ENCODE measurements around the gene DNASE1.
"Not testable (repeated sequence)": the region's sequence is repeated elsewhere in the genome, so short reads cannot be mapped to it uniquely, and the experiment has no call there.

DNA sequence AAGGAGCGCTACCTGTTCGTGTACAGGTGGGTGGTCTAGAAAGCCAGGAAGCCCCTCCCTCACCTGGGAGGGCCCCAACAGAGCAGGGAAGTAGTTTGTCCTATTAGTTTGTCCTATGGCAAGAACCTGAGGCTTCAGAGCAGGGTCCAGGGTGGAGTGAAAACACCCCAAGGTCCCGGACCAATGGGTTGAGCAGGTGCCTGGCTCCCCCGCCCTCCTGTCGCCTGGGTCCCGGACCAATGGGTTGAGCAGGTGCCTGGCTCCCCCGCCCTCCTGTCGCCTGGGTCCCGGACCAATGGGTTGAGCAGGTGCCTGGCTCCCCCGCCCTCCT is 1.6 kb downstream of the DNASE1 start:
- not testable (repeated sequence) for TF ChIP-seq POLR2AphosphoS5, EP300 (IDR thresholded peaks at IDR 0.05)

Measured in stomach (tissue), 4 donors.